Activated CD4-positive, alpha-beta T cell treated with anti-CD3 and anti-CD28 coated beads, Interleukin-2, amount 50 U/mL, for 4 hours (primary cell): Measurements from ENCODE around the gene KIAA1217.

Experiments used
- DNase-seq, 2 experiments: peaks; one replicate each; pipeline ENCODE4 v3.0.0-alpha.2; 2020

The KIAA1217 gene

GRCh38 chr10:24449321-24449740 lies 240.4 kb downstream of the KIAA1217 start:
- DNase-seq: no peak

- DNase-seq: no peak
Measured at GRCh38 chr10:24449769-24450310, 240.9 kb downstream of the KIAA1217 start.

- DNase-seq: no peak
Measured at GRCh38 chr10:24451325-24451820, 242.4 kb downstream of the KIAA1217 start.

GRCh38 chr10:24452030-24452429 lies 243.1 kb downstream of the KIAA1217 start:
- no peak for DNase-seq

- no peak for DNase-seq
Measured at GRCh38 chr10:24453404-24453830, 244.5 kb downstream of the KIAA1217 start.

GRCh38 chr10:24453973-24454372 lies 245.0 kb downstream of the KIAA1217 start:
- no peak for DNase-seq

- no peak for DNase-seq
Measured at GRCh38 chr10:24455447-24455846, 246.5 kb downstream of the KIAA1217 start.

- DNase-seq: no peak
Measured at GRCh38 chr10:24456322-24456721, 247.4 kb downstream of the KIAA1217 start.

- no peak for DNase-seq
Measured at GRCh38 chr10:24457661-24458318, 248.9 kb downstream of the KIAA1217 start.

- no peak for DNase-seq
Measured at GRCh38 chr10:24459836-24460235, 250.9 kb downstream of the KIAA1217 start.

- DNase-seq: no peak
Measured at GRCh38 chr10:24462291-24462813, 253.4 kb downstream of the KIAA1217 start.

GRCh38 chr10:24462889-24463552 lies 254.1 kb downstream of the KIAA1217 start:
- DNase-seq: no peak

- DNase-seq: no peak
Measured at GRCh38 chr10:24463611-24464426, 254.9 kb downstream of the KIAA1217 start.

- DNase-seq: no peak
Measured at GRCh38 chr10:24465124-24465874, 256.4 kb downstream of the KIAA1217 start.

GRCh38 chr10:24465891-24466818 lies 257.2 kb downstream of the KIAA1217 start:
- peak; percentile 26 to 38 for DNase-seq

- no peak for DNase-seq
Measured at GRCh38 chr10:24467136-24467535, 258.2 kb downstream of the KIAA1217 start.

- no peak for DNase-seq
Measured at GRCh38 chr10:24467605-24468004, 258.7 kb downstream of the KIAA1217 start.

- DNase-seq: no peak
Measured at GRCh38 chr10:24468281-24468751, 259.4 kb downstream of the KIAA1217 start.

- no peak for DNase-seq
Measured at GRCh38 chr10:24469993-24470392, 261.1 kb downstream of the KIAA1217 start.

GRCh38 chr10:24475598-24475997 lies 266.7 kb downstream of the KIAA1217 start:
- DNase-seq: no peak
